SHP77 (cell line): ENCODE measurements around the gene MASP2.
"Not testable (repeated sequence)": the region's sequence is repeated elsewhere in the genome, so short reads cannot be mapped to it uniquely, and the experiment has no call there.

Experiments used
- DNase-seq, 2 experiments: peaks; one replicate each; lab custom pipeline; 2025; lab: John Stamatoyannopoulos, UW

MASP2 gene

DNA sequence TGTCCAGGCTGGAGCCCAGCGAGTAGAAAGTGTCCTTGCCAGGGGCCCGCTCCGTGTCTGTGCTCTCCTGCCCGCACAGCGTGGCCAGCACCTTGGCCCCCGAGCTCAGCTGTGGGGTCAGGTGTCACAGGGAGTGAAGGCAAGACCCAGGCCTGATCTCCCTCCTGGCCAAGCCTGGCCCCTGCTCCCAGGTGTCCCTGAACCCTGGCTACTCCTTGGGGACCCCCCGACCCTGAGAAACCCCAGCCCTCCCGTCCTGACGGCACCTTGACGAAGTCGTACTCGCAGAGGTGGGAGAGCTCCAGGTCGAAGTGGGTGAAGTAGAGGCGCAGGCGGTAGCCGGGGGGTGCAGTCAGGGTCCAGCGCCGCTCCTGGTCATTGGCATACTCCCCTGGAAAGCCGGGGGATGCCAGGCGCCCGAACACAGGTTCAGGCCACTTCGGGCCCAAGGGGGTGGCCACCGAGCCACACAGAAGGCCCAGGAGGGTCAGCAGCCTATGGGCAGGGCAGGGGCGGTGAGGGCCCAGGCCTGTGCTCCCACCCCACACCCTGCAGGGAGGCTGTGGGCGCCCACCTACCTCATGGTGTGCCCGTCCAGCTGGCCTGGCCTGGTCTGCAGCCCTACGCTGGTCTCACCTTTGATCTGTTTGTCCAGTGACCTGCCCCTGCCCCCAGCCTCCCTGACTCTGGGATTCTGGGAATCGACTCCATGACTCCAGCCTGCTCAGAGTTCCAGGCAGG, at the start of gene MASP2:
TSS of gene MASP2 (minus strand) at position 615 of the 741 bp plus-strand sequence. CDS start at position 583, 32 bp downstream.
- DNase-seq = no peak

DNA sequence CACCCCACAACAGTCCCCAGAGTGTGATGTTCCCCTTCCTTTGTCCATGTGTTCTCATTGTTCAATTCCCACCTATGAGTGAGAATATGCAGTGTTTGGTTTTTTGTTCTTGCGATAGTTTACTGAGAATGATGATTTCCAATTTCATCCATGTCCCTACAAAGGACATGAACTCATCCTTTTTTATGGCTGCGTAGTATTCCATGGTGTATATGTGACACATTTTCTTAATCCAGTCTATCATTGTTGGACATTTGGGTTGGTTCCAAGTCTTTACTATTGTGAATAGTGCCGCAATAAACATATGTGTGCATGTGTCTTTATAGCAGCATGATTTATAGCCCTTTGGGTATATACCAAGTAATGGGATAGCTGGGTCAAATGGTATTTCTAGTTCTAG, 36.7 kb upstream of the MASP2 start:
- not testable (repeated sequence) for DNase-seq

DNA sequence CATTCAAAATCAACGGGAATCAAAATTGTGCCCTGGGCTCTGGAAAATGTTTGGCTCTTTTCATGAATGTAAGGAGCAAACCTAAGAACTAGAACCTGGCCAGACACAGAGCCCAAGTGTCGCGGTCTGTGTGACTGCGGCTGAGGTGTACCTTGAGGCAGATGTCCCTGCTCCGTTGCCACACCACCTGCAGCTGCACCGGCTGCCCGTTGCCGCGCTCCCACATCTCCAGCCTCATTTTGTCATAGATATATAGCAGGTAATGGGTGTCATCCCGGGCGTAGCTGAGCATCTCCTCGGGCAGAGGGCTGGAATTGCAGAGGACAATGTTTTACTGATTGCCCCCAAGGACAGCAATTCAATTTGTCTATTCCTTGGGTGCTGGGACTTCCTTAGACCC, 33.9 kb upstream of the MASP2 start:
- DNase-seq = no peak

DNA sequence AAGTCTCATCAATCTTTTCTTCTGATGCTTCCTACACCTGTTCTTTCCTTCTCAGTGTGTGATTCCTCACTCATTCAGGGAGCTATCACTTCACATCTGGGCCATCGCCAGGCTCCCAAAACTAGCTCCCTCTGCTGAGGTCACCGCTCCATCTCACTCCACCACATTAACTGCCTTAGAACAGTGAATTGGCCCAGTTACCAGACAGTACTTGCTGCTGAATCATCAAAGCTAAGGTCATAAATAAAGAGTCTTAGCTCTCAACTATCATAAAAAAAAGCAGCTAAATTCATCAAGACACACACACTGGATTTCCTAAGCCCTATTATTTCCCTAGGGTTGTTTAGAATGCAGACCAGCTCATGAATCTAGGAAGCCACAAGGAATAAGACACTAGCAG, 31.6 kb upstream of the MASP2 start:
- no peak for DNase-seq

DNA sequence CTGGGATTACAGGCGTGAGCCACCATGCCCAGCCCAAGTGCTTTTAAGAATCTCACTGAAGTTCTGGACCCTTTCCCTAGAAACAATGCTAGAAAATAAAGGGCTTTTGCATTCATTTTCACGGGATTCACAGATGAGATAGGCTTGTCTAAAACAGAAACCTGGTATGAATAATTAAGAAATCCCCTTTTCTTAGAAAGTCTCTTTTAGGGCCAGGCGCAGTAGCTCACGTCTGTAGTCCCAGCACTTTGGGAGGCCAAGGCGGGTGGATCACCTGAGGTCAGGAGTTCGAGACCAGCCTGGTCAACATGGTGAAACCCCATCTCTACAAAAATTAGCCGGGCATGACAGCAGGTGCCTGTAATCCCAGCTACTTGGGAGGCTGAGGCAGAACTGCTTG, 26.4 kb upstream of the MASP2 start:
- not testable (repeated sequence) for DNase-seq

DNA sequence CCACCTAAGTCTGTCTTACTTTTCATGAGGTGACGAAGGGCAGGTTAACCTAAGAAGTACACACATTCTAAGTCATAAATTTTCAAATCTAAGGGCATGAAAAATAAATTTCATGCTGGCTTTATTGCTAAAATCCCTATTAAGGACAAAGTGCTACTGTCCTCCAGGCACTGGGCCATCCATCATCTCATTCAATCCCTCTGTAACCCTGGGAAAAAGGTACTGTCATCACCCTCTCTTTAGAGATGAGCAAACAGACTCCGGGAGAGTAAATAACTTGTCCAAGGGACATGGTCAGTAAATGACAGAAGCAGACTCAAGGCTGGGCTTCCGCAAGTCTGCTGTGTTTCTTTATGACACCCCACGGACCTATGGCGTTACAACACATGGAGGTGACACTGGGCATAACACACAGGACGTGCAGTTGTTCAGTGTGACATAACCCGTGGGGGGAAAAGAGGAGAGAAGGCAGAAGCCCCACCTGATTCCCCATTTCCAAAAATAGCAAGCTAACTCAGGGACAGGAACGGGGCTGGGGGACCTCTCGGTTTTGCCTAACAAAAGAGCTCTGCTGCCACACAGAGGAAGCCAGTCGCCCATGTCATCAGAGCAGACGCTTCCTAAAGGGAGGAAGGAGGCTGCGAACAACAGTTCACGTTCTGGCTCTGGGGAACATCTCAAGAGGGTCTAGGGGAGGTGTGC, 25.3 kb upstream of the MASP2 start:
- DNase-seq = peak; percentile 78 to 89

DNA sequence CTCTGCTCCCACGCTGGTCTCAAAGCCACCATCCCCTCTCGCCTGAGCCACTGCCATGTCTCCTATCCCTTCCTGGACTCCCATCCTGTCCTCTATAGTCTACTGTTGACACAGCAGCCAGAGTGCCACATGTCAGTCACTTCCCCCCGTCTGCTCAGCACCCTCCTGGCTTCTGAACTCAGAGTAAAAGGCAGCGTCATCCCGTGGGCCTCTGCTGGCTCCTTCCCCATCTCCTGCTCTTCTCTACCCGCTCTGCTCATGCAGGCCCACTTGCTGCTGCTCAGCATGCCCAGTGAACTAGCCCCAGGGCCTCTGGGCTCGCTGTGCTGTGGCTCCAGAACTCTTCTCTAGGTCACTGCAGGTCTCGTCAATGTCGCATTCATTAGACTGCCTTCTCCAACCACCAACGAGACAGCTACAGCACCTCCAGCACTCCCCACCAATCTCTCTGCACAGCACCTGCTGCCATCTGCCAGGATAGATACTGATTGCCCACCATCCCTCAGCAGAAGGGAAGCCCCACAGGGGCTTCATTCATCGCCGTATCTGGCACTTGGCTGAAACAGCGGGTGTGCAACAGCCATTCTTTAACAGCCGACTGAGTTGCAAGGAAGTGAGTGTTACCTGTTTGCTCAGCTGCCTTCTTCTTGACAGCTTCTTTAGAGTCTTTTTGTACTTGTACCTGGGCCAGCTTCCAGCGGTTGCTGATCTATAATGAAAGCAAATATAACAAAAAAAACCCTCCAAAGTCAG, 24.6 kb upstream of the MASP2 start:
- peak in 1 of 2 experiments; percentile 52 for DNase-seq

DNA sequence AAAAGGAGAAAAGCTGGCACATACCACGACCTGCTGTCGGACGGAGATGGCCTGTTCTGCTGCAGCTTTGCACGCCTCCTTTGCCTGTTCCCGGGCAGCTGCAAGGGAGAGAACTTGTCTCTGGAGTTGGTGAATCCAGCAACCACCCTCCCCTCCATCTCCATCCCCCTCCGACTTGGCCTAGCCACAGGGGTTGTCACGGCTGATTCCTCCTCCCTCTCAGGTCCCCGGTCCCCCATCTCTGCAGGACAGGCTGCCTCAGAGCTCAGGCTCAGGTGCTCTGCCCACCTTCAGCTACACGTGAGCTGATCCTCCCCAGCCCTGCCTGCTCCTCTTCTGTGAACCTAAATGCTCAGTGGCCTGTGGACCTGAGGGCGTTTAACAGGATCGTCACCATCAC, 23.8 kb upstream of the MASP2 start:
- no peak for DNase-seq

DNA sequence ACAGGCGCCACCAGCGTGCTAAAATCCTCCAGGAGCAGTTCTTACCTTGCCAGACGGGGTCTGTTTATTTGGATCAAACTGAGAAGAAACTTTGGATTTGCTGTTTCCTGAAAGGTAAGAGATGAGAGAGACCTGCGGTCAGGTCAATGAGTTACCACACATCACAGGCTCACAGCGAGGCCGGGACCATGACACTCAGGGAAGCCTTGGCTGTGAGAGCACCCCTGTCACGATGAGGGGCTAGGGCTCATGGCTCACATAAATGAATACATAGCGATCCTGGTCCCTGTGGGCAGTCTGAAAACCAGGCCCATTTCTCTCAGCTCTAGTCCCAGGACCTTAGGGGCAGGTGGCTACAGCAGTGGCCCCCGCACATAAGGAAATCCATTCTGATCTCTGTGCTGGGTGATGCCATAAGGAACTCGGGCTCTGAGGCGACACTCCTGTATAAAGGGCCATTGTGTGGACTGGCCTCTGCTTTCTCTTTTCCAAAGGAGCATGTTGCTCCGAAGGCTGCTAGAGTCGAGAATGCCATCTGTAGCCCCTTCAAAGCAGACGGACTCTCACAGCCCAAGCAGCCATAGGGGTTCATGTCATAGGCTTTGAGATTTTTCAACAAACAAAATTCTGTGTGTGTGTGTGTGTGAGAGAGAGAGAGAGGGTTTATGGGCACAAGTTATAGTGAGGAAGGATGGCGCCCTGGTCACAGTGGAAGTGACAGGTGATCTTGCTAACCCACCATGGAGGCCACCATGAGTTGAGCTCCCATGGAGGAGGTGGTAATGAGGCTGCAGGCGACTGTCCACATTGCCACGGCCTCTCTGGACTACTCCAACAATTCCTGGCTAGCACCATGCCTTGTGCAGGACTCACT, 21.8 kb upstream of the MASP2 start:
- no peak for DNase-seq

DNA sequence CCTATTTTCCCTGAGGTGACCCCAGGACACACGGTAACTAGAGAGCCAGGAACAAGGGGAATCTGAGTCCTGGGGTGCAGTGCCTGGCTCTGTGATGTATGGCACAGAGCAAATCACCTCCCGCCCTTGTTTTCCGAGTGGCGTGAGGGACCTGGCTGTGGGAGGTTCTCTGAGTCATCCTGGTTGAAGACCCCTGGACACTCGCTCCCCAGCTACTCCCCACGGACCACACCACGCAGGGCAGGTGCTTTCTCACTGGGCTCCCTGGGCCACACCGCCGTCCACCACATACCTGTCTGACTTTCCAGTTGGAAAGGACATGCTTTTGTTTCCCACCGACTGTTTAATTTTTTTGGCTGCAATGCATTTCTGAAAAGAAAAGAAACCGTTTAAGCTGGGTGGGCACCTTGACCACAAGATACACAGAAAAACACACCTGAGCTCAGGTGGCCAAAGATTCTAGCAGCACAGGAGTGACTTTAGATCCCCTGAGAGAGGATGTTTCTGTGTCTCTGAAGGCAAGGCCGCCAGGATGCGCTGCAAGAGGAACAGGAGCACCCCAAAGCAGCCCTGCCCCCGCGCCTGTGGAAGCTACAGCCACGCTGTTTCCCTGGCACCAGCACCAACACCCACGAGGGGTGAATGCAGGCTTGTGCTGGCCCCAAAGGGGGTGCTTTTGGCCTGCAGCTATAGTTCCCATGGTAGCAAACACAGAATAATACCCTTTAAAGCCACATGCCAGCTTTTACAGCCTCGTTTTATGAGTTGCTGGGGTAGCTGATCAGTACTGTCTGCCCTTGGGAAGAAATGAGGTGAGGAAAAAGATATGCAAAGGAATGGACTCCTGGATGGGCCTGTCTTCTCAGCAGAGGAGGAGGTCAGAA, 20.9 kb upstream of the MASP2 start:
- DNase-seq = no peak

DNA sequence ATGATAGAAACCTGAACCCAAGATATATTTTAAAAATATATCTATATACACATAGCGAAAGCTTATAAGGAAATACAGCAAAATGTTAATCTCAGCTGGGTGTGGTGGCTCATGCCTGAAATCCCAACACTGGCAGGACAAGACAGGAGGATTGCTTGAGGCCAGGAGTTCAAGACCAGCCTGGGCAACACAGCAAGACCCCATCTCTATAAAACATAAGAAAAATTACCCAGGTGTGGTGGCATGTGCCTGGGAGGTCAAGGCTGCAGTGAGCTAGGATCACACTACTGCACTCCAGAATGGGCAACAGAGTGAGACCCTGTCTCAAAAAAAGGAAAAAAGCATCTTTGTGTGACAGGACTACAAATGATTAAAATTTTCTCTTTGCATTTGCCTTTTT, 18.8 kb upstream of the MASP2 start:
- no peak for DNase-seq

DNA sequence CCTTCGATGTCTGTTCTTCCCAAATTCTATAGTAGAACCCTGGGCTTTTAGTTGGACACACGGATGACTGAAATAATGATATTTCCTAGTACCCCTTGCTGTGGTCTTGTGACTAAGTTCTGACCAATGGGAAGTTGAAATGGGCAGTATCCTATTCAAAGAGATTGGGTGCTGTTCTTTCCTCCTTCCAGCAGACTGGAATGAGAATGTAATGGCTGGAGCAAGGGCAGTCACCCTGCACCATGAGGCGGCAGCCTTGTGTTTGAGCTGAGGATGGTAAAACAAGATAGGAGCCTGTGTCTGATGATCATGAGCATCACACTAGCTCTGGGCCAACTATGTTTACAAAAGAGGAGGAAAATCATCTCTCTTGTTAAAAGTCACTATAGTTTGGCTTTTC, 17.9 kb upstream of the MASP2 start:
- DNase-seq = no peak

DNA sequence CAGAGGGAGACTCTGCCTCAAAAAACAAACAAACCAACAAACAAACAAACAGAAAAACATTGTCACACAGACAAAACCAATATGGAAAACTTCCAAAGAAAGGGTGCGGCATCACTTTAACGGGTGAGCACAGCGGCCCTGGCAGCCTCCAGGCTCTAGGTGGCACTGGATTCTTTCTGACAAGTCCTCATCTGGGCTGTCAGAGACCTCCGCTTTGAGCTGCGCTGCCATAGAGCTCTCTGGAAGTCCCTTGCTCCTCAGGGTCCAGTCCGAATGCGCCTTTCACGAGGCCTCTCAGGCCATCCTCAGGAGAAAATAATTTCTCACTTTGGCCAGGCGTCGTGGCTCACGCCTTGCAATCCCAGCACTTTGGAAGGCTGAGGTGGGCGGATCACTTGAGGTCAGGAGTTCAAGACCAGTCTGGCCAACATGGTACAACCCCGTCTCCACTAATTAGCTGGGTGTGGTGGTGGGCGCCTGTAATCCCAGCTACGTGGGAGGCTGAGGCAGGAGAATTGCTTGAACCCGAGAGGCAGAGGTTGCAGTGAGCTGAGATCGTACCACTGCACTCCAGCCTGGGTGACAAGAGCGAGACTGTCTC, 17.0 kb upstream of the MASP2 start:
- DNase-seq = peak; percentile 34 to 36

DNA sequence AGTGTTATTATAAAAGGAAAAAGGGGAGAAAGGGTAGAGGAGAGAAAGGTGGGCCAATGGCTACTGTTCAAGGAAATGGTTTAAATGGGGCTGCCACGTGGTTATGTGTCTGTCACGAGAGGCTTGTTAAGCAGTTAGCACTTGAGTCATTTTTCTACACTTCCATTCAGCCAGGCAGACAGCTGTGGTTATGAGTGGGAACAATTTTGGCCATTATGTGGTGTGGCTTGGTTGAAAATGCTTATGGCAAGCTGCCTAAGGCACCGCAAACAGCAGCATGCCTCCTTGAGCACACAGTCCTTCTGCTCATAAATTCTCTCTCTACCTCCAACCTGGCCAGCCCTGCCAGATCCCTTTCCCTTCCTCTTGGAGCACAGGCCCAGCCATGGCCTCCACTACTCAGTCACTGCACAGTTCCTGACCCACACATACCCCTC, 15.9 kb upstream of the MASP2 start:
- no peak for DNase-seq

DNA sequence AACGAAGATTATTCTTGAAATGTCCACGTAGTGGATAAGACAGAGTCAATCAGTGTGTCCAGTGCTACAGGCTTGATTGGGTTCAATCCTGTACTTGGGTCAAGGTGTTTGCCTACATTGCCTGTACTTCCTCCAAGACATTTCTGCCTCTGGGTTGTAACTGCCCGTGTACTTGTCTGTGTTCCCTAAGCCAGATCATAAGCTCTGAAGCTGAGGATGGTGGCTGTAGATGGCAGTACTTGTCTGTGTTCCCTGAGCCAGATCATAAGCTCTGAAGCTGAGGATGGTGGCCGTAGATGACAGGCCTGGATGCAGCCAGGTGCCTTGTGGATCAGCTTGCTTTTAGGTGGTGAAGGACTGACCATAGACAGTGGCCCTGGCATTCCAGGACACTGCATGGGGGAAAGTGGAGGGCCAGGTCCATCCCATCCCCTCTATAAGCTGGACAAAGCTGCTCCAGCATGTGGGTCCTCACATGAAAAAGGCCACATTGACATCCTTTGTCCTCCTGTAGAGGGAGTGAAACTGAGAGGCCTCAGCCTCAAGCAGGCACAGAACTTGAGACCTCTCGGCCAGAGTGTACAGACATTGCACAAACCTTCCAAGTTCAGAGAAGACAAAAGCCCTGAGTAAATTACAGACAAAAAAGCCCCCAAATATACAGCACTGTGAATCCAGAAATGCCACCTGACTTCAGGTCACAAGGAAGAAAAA, 14.8 kb upstream of the MASP2 start:
- no peak for DNase-seq

DNA sequence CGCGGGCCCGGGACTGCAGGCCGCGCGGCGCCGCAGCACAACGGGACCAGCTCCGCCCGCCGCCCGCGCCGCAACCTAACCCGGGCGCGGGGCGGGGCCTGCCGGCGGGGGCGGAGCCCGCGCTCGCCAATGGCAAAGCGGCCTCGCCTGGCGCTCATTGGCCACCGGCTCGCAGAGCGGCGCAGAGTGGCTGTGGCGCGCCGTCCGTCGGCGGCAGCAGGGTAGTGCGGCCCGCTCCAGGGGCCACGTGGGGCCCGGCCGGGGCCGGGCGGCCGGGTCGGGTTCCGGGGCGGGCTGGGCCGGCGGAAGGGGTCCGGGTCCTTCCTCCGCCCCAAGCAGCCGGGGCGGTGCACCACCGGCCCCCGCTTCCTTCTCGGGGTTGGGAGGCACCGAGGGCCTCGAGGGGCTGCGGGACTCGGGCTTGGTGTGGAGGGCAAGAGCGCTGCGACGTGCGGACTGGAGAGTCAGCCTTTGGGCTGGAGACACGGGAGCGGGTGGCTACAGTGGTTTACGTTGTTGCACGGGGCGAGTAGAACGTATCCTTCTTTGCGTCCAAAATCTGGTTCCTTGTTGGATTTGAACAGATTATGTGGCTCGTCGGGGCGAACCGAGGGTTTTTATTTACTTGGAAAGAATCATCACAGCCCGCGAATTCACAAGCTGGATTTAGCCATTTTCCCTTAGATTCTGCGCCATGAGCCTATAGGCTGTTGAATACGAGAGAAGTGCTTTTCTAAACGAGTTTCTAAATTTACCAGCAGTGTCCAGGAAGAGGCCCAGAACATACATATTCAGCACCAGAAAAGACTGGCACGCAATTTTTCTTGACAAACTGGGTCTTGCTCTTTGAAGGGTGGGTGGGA, 13.2 kb upstream of the MASP2 start, which contains the start of gene SRM:
TSS of gene SRM (minus strand) at position 51 of the 863 bp plus-strand sequence. CDS start 75 bp downstream, outside the sequence.
- peak; percentile 68 to 89 for DNase-seq

DNA sequence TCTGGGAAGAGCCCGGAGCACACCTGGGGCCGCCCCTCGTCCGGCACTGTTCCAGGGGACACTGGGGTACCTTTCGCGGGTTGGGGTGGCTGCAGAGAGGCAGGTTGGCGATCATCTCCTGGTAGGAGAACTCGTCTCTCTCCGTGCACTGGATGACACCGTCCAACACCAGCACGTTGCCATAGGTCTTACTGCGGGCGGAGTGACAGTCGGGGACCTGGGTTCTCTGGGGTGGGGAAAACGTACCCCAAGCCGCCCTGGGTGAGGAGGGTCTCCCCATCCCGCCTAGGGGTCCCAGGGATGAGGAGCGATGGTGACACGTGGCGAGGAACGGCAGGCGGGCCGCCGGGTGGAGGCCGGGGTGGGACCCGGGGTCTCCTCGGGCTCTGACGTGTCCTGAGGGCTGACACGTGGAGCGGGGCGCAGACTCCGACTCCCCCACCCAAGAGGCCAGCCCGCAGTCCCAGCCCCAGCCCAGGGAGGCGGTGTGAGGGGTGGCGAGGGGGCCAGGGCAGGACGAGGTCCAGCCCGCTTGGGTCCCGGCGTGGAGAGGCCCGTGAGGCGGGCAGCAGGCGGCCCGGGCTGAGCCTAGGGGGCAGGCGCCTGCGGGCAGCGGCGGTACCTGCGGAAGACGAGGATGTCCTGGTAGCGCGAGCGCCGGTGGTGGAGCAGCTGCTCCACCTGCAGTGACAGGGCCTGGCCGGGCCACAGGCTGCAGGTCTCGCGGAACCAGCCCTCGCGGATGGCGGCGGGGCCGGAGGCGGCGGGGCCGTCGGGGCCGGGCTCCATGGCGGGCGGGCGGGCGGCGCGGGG, 12.3 kb upstream of the MASP2 start:
- DNase-seq = no peak
